HCT116 (cell line): ENCODE results near the gene PNLIPRP3. TPM values are rescaled to one million over a fixed set of nuclear protein-coding genes. Genes with fewer than 3 reads are reported as not detected.
A peak's percentile ranks its signal among the peaks of the same experiment; 100 is the strongest.

Source experiments
- ATAC-seq: fragments of 200-7000 bp; cut with Tn5 transposase; 2 replicates; pipeline ENCODE4 v1.9.1; 2020; ENCODE audit warnings: mild to moderate bottlenecking, moderate library complexity
- BruUV-seq: library from RNA; stranded (reverse); fragments of 400-500 nt; replicated peaks from 2 replicates; lab custom pipeline; 2021; lab: Mats Ljungman, UMichigan
- CTCF ChIA-PET: fragments of 300-600 bp; sonication (Branson Sonifier 250); formaldehyde crosslinking; loops from one replicate; lab custom pipeline; 2021; ENCODE audit warnings: antibody characterized with exemption; lab: Charles Lee
- POLR2A ChIA-PET: fragments of 300-600, 350-600 bp; sonication (Branson Sonifier 250); formaldehyde crosslinking; loops from one replicate; lab custom pipeline; 2021; ENCODE audit warnings: antibody characterized with exemption; lab: Charles Lee
- RAD21 ChIA-PET, 2 experiments: fragments of 300-600 bp; sonication (Branson Sonifier 250); formaldehyde crosslinking; loops; one replicate each; lab custom pipeline; 2023; ENCODE audit warnings: low total read pairs in 2 of 2; ENCODE audit not compliant: uncharacterized antibody in 2 of 2, unreplicated experiment in 2 of 2, low non-redundant PET in 1 of 2; lab: Charles Lee
- DNase-seq: peaks from one replicate; pipeline ENCODE4 v3.0.0-alpha.2; 2010; ENCODE audit warnings: low read depth, low spot score
- H2AFZ ChIP-seq: fragments of 200-600 bp; shearing (Covaris generic), sonication (generic); 2 replicates; pipeline ENCODE4 v1.6.1; 2017; ENCODE audit warnings: low read depth, mixed run types, mixed read lengths, antibody characterized with exemption, low read length; ENCODE audit not compliant: poor library complexity, severe bottlenecking
- H3K27ac ChIP-seq: 2 replicates; pipeline ENCODE4 v1.5.1; 2012; ENCODE audit warnings: low read depth, low read length
- H3K27me3 ChIP-seq: fragments of 200-600 bp; sonication (generic); 2 replicates; pipeline ENCODE4 v1.6.1; 2016; ENCODE audit warnings: mixed run types, low read length, mixed read lengths; ENCODE audit not compliant: insufficient read depth
- H3K36me3 ChIP-seq, 2 experiments: fragments of 200-500 bp in 1 of 2; fragments of 200-600 bp in 1 of 2; sonication (Bioruptor generic) in 1 of 2; sonication (generic) in 1 of 2; 2 replicates each; pipeline versions ENCODE4 v1.5.1 to v1.6.1; 2014 to 2016; ENCODE audit warnings: low read length in 2 of 2, inconsistent platforms in 1 of 2, mixed read lengths in 1 of 2, mixed run types in 1 of 2; ENCODE audit not compliant: insufficient read depth in 2 of 2, control insufficient read depth in 1 of 2
- H3K4me1 ChIP-seq, 2 experiments: fragments of 200-600 bp in 1 of 2; sonication (generic) in 1 of 2; 2 replicates each; pipeline versions ENCODE4 v1.5.1 to v1.6.1; 2012 to 2017; ENCODE audit warnings: low read length in 2 of 2, inconsistent platforms in 1 of 2, mild to moderate bottlenecking in 1 of 2, mixed read lengths in 1 of 2, mixed run types in 1 of 2, moderate library complexity in 1 of 2; ENCODE audit not compliant: insufficient read depth in 2 of 2, control insufficient read depth in 1 of 2
- H3K4me2 ChIP-seq: fragments of 200-600 bp; sonication (generic); 2 replicates; pipeline ENCODE4 v1.6.1; 2017; ENCODE audit warnings: mixed run types, low read length, mixed read lengths
- H3K4me3 ChIP-seq, 2 experiments: fragments of 200-600 bp in 1 of 2; sonication (generic) in 1 of 2; replicated peaks in 1 of 2; 2 replicates each; pipeline ENCODE4 v1.5.1; 2011 to 2016; ENCODE audit warnings: low read length in 2 of 2, control low read depth in 1 of 2, low read depth in 1 of 2, mild to moderate bottlenecking in 1 of 2, mixed read lengths in 1 of 2, mixed run types in 1 of 2
- H3K79me2 ChIP-seq: fragments of 200-600 bp; sonication (generic); 2 replicates; pipeline ENCODE4 v1.6.1; 2017; ENCODE audit warnings: mild to moderate bottlenecking, mixed run types, low read length, moderate library complexity, mixed read lengths; ENCODE audit not compliant: insufficient read depth
- H3K9ac ChIP-seq: fragments of 200-600 bp; sonication (generic); 2 replicates; pipeline ENCODE4 v1.6.1; 2016; ENCODE audit warnings: low read length, mixed read lengths
- H3K9me2 ChIP-seq: fragments of 200-600 bp; sonication (generic), shearing (Covaris generic); 2 replicates; pipeline ENCODE4 v1.6.1; 2017; ENCODE audit warnings: mixed run types, mild to moderate bottlenecking, moderate library complexity; ENCODE audit not compliant: insufficient read depth
- H3K9me3 ChIP-seq, 2 experiments: fragments of 200-500 bp in 1 of 2; fragments of 200-600 bp in 1 of 2; sonication (Bioruptor generic) in 1 of 2; sonication (generic) in 1 of 2; 2 replicates each; pipeline ENCODE4 v1.6.1; 2014 to 2017; ENCODE audit warnings: low read length in 2 of 2, mixed read lengths in 2 of 2, inconsistent platforms in 1 of 2, low read depth in 1 of 2, mild to moderate bottlenecking in 1 of 2, mixed run types in 1 of 2, moderate library complexity in 1 of 2; ENCODE audit not compliant: control insufficient read depth in 1 of 2, insufficient read depth in 1 of 2
- H4K20me1 ChIP-seq: fragments of 200-600 bp; sonication (generic), shearing (Covaris generic); 2 replicates; pipeline ENCODE4 v1.6.1; 2017; ENCODE audit warnings: mixed run types, mild to moderate bottlenecking, moderate library complexity; ENCODE audit not compliant: insufficient read depth
- CBX3 ChIP-seq: IDR thresholded peaks from 2 replicates; pipeline ENCODE4 v1.6.1; 2012; ENCODE audit warnings: low read depth
- CTCF ChIP-seq, 3 experiments: fragments of 200-600 bp in 1 of 3; sonication (generic) in 1 of 3; IDR thresholded peaks in 2 of 3; conservative IDR thresholded peaks in 1 of 3; 2 replicates each; pipeline ENCODE4 v1.5.1; 2012 to 2017; ENCODE audit warnings: low read depth in 2 of 3, low read length in 2 of 3, antibody characterized with exemption in 1 of 3, borderline replicate concordance in 1 of 3, control low read depth in 1 of 3, mild to moderate bottlenecking in 1 of 3, mixed read lengths in 1 of 3, mixed run types in 1 of 3, moderate library complexity in 1 of 3; ENCODE audit not compliant: insufficient read depth in 1 of 3
- EGR1 ChIP-seq: IDR thresholded peaks from 2 replicates; pipeline ENCODE4 v1.6.1; 2012; ENCODE audit warnings: low read depth
- EZH2 ChIP-seq: fragments of 200-600 bp; sonication (generic); IDR thresholded peaks from 2 replicates; pipeline ENCODE4 v1.6.1; 2017; ENCODE audit warnings: antibody characterized with exemption, mixed run types
- RAD21 ChIP-seq: IDR thresholded peaks from 2 replicates; pipeline ENCODE4 v1.6.1; 2012; ENCODE audit warnings: low read depth, mild to moderate bottlenecking
- REST ChIP-seq: IDR thresholded peaks from 2 replicates; pipeline ENCODE4 v1.6.1; 2012; ENCODE audit warnings: low read depth
- ZBTB33 ChIP-seq: IDR thresholded peaks from 2 replicates; pipeline ENCODE4 v1.6.1; 2011; ENCODE audit warnings: mild to moderate bottlenecking, low read length, moderate library complexity; ENCODE audit not compliant: insufficient replicate concordance; ENCODE audit errors: extremely low read depth
- intact Hi-C: fragments of 100-400 bp; cut with micrococcal nuclease; formaldehyde crosslinking; loops from 2 replicates; pipeline ENCODE4 v1.10.0; 2022
- total RNA-seq: library from RNA; stranded (reverse); gene quantifications from one replicate; pipeline ENCODE4 v1.2.1, GENCODE V29; 2021; ENCODE audit not compliant: unreplicated experiment

Gene PNLIPRP3
- total RNA-seq, 1 experiment from 2014 or later = not detected

- no peaks in the 10 kb centered on the region for H3K79me2 ChIP-seq
- TF ChIP-seq RAD21 (peak; percentile 44), EGR1 (0 out of 2 replicates have a peak, but pooled peaks have one; percentile 17), ZBTB33 (no peak), CBX3 (no peak), REST (no peak), EZH2 (no peak), CTCF (IDR thresholded peaks at IDR 0.05 in 2 of 3, conservative IDR thresholded peaks at IDR 0.05 in 1 of 3; ENCODE audit: borderline replicate concordance in 1 of 3, insufficient read depth in 1 of 3, low read depth in 2 of 3, low read length in 2 of 3) (peak in 2 of 3 experiments; percentile 21 to 44; a peak in 3 of 6 replicates)
- no peaks in the 10 kb centered on the region for H4K20me1 ChIP-seq
- RAD21 ChIA-PET = no interaction called here
- no peaks in the 10 kb centered on the region for H3K9me3 ChIP-seq
- H3K36me3 ChIP-seq = no peaks in the 10 kb centered on the region
- H3K27ac ChIP-seq = no peak overlapping the region
- POLR2A ChIA-PET = no interaction called here
- H3K9ac ChIP-seq = no peak overlapping the region
- intact Hi-C loops = no loop called here
- no peaks in the 10 kb centered on the region for H3K4me1 ChIP-seq
- H3K27me3 ChIP-seq = peaks cover 13% of the 10 kb centered on the region; the same call in 1 of the 2 replicates
- DNase-seq (no peak), ATAC-seq (peak; percentile 86)
- no peak overlapping the region for H2AFZ ChIP-seq
- CTCF ChIA-PET = interaction anchor here (1.5 to 2.6 kb wide), 2 partner anchors 11 to 46 kb away, joined by 3 to 14 read pairs; no protein-coding TSS in a partner anchor
- H3K4me3 ChIP-seq = no peak overlapping the region
- no TSS peak for BruUV-seq
- no peak overlapping the region for H3K4me2 ChIP-seq
- no peaks in the 10 kb centered on the region for H3K9me2 ChIP-seq
Observed at GRCh38 chr10:116511365-116511764, 83.7 kb downstream of the PNLIPRP3 start.
